Activated naive CD4-positive, alpha-beta T cell treated with anti-CD3 and anti-CD28 coated beads, Interleukin-2, amount 50 U/mL, for 72 hours (primary cell): Measurements from ENCODE around the gene PPP2R2C. TPM values are rescaled to one million over a fixed set of nuclear protein-coding genes. Genes with fewer than 3 reads are reported as not detected.
A peak's percentile ranks its signal among the peaks of the same experiment; 100 is the strongest.

Experiments
- ATAC-seq, 2 donors: fragments of 150-1000 bp; cut with Tn5 transposase; 2 replicates each; pipeline ENCODE4 v1.10.0; 2021; ENCODE audit warnings: mild to moderate bottlenecking in 2 of 2, moderate library complexity in 2 of 2
- DNase-seq, 2 donors: peaks; one replicate each; pipeline ENCODE4 v3.0.0; 2021 to 2022; ENCODE audit warnings: low spot score in 2 of 2
- H3K27ac Mint-ChIP-seq, 2 donors: one replicate each; pipeline ENCODE4 v1.8.0; 2022; ENCODE audit warnings: mild to moderate bottlenecking in 2 of 2, mixed read lengths in 2 of 2
- H3K36me3 Mint-ChIP-seq, 2 donors: one replicate each; pipeline ENCODE4 v1.8.0; 2022; ENCODE audit warnings: mixed read lengths in 2 of 2
- H3K9me3 Mint-ChIP-seq, 2 donors: one replicate each; pipeline ENCODE4 v1.8.0; 2022; ENCODE audit warnings: mixed read lengths in 2 of 2
- total RNA-seq, 2 donors: library from RNA; stranded (reverse); gene quantifications; one replicate each; pipeline ENCODE4 v1.2.3, GENCODE V29; 2022

The PPP2R2C gene
- total RNA-seq, 2 donors from 2014 or later = not detected

DNA sequence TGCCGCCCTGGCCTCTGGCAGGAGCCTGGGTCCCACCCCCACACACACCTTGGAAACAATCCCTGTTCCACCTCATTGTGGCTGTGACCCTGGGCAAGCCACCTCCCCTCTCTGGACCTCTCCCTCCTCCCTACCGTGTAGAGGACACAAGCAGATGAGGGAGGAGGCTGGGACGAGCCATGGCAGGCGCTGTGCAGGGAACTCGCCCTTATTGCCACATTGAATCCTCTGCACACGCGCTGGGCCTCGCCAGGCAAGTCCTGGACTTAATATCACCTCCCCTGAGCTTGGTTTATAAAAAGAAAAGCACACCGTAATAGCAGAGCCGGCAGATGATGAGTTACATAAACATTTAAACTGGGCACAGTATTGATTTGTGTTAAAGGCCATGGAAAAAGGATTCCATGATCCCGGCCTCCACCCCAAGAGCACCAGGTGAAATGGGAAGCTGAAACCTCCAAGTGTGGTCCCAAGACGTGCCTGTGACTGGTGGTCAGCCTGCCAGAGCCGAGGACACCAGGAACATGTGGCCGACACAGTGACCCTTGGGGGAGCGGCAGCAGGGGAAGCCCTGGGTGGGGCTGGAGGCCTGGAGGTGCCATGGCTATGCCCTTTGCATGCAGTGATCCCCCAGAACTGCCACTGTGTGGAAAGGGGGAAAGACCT, 81.1 kb downstream of the PPP2R2C start:
- no peak for ATAC-seq
- no peak overlapping the region for H3K27ac Mint-ChIP-seq
- no peak for DNase-seq
- no peaks in the 10 kb centered on the region for H3K9me3 Mint-ChIP-seq
- H3K36me3 Mint-ChIP-seq = no peaks in the 10 kb centered on the region

DNA sequence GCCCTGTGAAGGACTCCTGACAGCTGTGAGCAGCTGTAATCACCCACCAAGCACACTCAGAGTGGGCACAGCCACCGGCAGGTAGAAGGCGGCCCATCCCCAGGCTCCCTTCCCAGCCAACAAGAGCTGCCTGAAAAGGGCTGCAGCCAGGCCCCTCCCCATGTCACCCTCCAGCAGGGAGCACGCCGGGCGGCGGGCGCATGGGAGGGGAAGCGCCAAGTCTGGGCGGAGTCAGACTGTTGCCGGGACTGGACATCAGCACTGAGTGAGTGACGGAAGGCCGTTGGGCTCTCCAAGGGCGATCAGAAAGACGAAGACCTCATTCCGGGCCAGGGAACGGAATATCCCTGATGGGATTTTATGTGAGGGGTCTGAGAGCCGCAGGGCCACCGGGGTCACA, 82.1 kb downstream of the PPP2R2C start:
- Mint-ChIP-seq H3K9me3 (no peaks in the 10 kb centered on the region), H3K27ac (no peak overlapping the region), H3K36me3 (no peaks in the 10 kb centered on the region)
- DNase-seq (no peak), ATAC-seq (no peak)

DNA sequence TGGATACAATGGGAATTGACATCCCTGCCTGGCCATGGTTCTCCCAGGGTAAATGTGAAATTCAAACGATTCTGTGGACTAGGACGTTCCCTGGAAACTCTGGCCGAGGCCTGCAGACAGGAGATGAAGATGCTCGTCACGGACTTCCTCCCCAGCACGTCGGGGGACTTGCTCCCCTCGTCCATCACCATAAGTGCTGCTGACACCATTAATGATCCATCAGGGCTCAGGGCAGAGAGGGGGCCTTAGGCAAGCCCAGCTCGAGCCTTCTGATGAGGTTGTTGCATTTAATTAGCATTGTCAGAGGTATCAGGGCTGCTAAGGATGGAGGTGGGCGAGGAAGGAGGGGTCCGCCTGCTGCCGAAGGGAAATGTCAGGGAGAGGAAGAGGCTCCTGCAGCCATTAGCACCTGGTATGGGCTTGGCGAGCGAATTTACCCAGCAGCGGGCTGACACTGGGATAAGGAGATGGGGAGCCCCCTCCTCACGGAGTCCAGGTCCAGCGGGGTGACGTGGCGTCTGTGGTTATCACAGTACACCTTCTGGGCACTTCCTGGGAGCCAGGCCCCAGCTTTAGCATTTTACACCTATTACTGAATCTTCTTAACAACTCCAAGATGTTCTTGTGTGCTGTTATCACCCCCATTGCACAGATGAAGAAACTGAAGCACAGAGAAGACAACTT, 83.1 kb downstream of the PPP2R2C start:
- no peaks in the 10 kb centered on the region for H3K36me3 Mint-ChIP-seq
- H3K27ac Mint-ChIP-seq = no peak overlapping the region

GRCh38 chr4:6388713-6389112, 83.7 kb downstream of the PPP2R2C start:
- Mint-ChIP-seq H3K9me3 (no peaks in the 10 kb centered on the region), H3K27ac (no peak overlapping the region), H3K36me3 (no peaks in the 10 kb centered on the region)
- no peak for DNase-seq
- no peak for ATAC-seq

More for the DNA sequence above, 83.1 kb downstream of the PPP2R2C start:
- no peak for ATAC-seq
- no peaks in the 10 kb centered on the region for H3K9me3 Mint-ChIP-seq
- no peak for DNase-seq

DNA sequence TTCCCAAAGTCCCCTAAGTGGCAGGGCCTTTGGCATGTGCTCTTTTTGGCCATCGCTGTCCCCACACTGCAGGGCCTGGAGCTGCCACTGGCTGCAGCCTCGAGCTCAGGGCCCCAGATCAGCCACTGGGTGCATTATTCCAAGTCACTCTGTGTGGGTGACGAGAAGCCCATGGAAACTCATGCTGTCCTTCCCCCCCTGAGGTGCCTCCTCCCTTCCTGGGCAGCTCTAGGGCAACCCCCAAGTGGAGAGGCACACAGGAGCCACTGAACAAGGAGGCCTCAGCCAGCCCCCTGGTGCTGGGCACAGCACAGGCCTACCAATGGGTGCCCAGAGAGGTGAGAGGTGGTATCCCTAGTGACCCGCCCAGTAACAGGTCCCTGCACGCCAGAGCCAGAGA, 84.5 kb downstream of the PPP2R2C start:
- DNase-seq (no peak), ATAC-seq (no peak)
- Mint-ChIP-seq H3K27ac (no peak overlapping the region), H3K36me3 (no peaks in the 10 kb centered on the region), H3K9me3 (no peaks in the 10 kb centered on the region)

GRCh38 chr4:6386091-6386490, 86.3 kb downstream of the PPP2R2C start:
- ATAC-seq (no peak), DNase-seq (no peak)
- Mint-ChIP-seq H3K9me3 (no peaks in the 10 kb centered on the region), H3K36me3 (no peaks in the 10 kb centered on the region), H3K27ac (no peak overlapping the region)

DNA sequence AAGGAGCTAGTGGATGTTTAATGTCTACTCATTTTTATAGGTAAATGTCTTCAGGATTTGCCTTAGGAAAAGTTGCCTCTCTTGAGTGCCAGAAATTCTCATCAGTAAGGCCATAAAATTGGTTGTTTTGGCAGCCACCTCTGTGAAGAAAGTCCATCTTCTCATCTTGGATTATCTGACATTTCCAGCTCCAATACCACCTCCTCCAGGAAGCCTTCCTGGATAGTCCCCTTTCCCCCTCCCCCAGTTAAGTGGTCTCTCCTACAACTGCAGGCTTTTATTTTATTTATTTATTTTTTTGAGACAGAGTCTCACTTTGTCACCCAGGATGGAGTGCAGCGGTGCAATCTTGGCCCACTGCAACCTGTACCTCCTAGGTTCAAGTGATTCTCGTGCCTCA, 87.1 kb downstream of the PPP2R2C start:
- H3K36me3 Mint-ChIP-seq = no peaks in the 10 kb centered on the region
- no peak for DNase-seq
- no peak for ATAC-seq
- H3K27ac Mint-ChIP-seq = no peak overlapping the region
- H3K9me3 Mint-ChIP-seq = no peaks in the 10 kb centered on the region

DNA sequence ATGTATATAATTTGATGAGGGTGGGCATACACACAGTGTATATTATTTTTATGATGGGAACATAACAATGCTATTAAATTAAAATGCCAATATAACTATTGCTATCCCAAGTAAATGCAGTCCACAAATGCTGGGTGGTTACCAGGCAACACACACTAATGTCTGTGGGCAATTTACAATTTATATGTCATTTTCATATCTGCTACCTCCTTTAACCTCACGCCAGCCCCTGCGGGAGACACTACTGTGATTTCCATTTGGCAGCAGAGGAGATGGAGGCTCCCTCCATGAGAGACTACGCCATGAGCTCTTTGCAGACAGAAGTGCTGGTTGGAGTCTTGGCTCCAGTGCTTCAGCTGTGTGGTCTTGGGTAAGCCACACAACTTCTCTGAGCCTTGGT, 87.9 kb downstream of the PPP2R2C start:
- Mint-ChIP-seq H3K36me3 (no peaks in the 10 kb centered on the region), H3K9me3 (no peaks in the 10 kb centered on the region), H3K27ac (no peak overlapping the region)
- DNase-seq (no peak), ATAC-seq (no peak)

GRCh38 chr4:6383929-6384328, 88.5 kb downstream of the PPP2R2C start:
- ATAC-seq (no peak), DNase-seq (no peak)
- Mint-ChIP-seq H3K27ac (no peak overlapping the region), H3K36me3 (no peaks in the 10 kb centered on the region), H3K9me3 (no peaks in the 10 kb centered on the region)

DNA sequence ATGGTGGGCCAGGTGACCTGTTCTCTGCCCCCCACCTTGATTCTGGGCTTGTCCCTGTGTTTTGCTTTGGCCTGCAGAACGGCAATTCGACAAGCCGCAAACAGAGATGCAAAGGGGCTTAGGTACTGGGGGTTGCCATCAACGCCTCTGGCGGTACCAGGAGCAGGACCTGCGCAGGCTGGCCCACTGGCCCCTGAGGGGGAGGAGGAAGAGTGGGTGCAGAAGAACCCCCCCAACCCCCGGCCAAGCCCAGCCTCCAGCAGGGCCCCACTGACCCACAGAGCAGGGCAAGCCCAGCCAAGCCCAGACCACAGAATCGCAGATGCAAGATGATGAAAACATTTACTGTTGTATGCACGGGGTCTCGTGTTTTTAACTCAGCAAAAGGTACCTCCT, 89.4 kb downstream of the PPP2R2C start:
- no peaks in the 10 kb centered on the region for H3K9me3 Mint-ChIP-seq
- H3K27ac Mint-ChIP-seq = no peak overlapping the region

GRCh38 chr4:6381571-6382123, 90.8 kb downstream of the PPP2R2C start:
- ATAC-seq (peak in 1 of 2 donors; percentile 63), DNase-seq (no peak)
- H3K9me3 Mint-ChIP-seq = no peaks in the 10 kb centered on the region
- no peak overlapping the region for H3K27ac Mint-ChIP-seq
- H3K36me3 Mint-ChIP-seq = no peaks in the 10 kb centered on the region

More for the DNA sequence above, 89.4 kb downstream of the PPP2R2C start:
- no peaks in the 10 kb centered on the region for H3K36me3 Mint-ChIP-seq
- ATAC-seq = no peak
- DNase-seq = no peak

DNA sequence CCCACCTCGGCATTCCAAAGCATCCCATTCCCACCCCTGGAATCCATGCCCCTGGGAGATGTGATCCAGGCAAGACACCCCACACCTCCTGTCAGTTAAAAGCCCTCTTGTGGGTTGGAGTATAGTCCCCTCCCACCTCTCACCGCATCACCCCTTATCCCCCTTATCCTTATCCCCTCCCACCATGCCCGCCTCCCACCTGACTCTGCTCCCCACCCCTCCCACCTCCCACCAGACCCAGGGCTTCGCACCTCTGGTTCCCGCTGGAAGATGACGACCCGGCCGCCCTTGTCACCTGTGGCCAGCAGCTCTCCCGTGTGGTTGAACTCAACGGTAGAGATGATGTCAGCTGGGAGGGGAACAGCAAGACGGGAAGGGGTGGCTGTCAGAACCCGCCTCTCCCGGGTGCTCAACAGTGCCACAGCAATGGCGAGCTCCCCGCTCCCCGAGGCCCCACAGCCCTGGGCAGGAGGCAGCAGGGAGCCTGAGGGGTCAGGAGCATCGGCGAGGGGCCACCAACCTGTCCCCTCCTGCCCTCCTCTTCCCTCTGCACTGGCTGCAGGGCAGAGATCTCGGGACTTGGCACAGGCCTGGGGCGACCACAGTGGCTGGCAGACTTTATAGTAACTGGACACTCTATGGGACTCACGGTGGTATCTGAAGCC, 91.5 kb downstream of the PPP2R2C start:
- Mint-ChIP-seq H3K27ac (no peak overlapping the region), H3K9me3 (no peaks in the 10 kb centered on the region), H3K36me3 (no peaks in the 10 kb centered on the region)
- ATAC-seq (no peak), DNase-seq (no peak)

GRCh38 chr4:6379767-6380745, 92.4 kb downstream of the PPP2R2C start:
- ATAC-seq = no peak
- H3K36me3 Mint-ChIP-seq = no peaks in the 10 kb centered on the region
- H3K9me3 Mint-ChIP-seq = no peaks in the 10 kb centered on the region
- DNase-seq = no peak
- no peak overlapping the region for H3K27ac Mint-ChIP-seq

- H3K36me3 Mint-ChIP-seq = no peaks in the 10 kb centered on the region
- no peak for DNase-seq
- ATAC-seq = no peak
- H3K27ac Mint-ChIP-seq = no peak overlapping the region
- no peaks in the 10 kb centered on the region for H3K9me3 Mint-ChIP-seq
Observed at GRCh38 chr4:6378493-6379445, 93.6 kb downstream of the PPP2R2C start.

DNA sequence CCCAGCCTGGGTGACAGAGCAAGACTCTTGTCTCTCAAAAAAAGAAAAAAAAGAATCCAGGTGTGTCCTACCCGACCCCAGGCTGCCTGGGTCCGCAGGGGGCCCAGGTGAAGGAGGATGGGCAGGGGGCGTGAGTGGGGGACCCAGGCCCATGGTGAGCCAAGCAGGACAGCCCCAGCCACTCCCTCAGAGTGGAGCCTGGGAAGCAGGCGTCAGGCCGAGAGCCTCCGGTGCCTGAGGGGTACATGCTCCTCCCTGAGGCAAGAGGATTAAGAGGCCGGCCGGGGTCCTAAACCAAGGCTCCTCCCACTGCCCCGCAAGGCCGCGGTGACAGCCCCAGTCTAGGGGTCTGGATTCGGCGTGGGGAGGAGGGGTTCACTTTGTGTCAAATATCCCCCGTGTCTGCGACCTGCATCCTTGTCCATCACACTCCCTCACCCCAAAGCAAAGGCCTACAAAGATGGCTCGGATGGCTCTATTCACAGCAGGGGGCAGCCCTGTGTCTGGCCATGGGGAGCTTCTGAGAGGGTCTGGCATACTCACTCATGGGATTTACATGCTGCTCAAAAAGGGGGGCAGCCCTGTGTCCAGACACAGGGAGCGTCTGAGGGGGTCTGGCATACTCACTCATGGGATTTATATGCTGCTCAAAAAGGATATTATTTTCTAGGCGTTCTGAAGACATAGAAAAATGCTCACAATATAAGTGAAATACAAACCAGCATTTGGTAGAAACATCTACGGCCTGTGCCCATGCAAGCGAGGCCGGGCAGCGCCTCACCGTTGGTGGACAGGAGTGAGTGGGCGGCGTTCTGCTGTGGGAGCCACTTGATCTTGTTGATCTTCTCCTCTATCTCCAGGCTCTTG, 94.6 kb downstream of the PPP2R2C start:
- Mint-ChIP-seq H3K27ac (no peak overlapping the region), H3K9me3 (no peaks in the 10 kb centered on the region), H3K36me3 (no peaks in the 10 kb centered on the region)
- ATAC-seq (no peak), DNase-seq (no peak)
